ENCODE data around the gene USP9X. TPM values are rescaled to one million over a fixed set of nuclear protein-coding genes. Genes with fewer than 3 reads are reported as not detected.
A peak's percentile ranks its signal among the peaks of the same experiment; 100 is the strongest.

The USP9X gene
- total RNA-seq, 6 donors from 2014 or later: 56.8 to 117 (median 68.1) TPM

- TF ChIP-seq EP300 (IDR thresholded peaks at IDR 0.05) (no peak), POLR2AphosphoS5 (IDR thresholded peaks at IDR 0.05) (no peak), CTCF (IDR thresholded peaks at IDR 0.05) (no peak), POLR2A (IDR thresholded peaks at IDR 0.05) (no peak)
- Histone ChIP-seq H3K4me1 (peaks cover 7 to 39% (median 16%) of the 10 kb centered on the region in 4 donors), H3K36me3 (no peaks in the 10 kb centered on the region), H3K27ac (peak overlapping the region in 3 of 4 donors; percentile 12 to 100 (median 94)), H3K4me3 (peak overlapping the region in 3 of 4 donors; percentile 68 to 75 (median 70)), H3K27me3 (peaks cover 0 to 5% (median 0%) of the 10 kb centered on the region in 4 donors), H3K9me3 (no peaks in the 10 kb centered on the region)
- no peak for DNase-seq
- ATAC-seq (ENCODE audit: low FRiP score in 2 of 2): no peak
- WGBS, 2 donors: 2 to 28% methylated on average over 6 of the region's 6 CpGs
Measured at GRCh38 chrX:41087201-41087600, 2.0 kb downstream of the USP9X start.

GRCh38 chrX:41090568-41091238 is 5.5 kb downstream of the USP9X start:
- no peaks in the 10 kb centered on the region for H3K36me3 ChIP-seq
- H3K27ac ChIP-seq: peak overlapping the region in 1 of 4 donors; percentile 2

GRCh38 chrX:41092776-41093175 is 7.5 kb downstream of the USP9X start:
- Histone ChIP-seq H3K27me3 (no peaks in the 10 kb centered on the region), H3K36me3 (no peaks in the 10 kb centered on the region), H3K27ac (no peak overlapping the region), H3K9me3 (no peaks in the 10 kb centered on the region), H3K4me1 (peaks cover 12 to 60% (median 31%) of the 10 kb centered on the region in 4 donors), H3K4me3 (no peak overlapping the region)
- 83 to 86% methylated on average over 3 to 6 of the region's 6 CpGs for WGBS, 2 donors
- TF ChIP-seq EP300 (IDR thresholded peaks at IDR 0.05) (no peak), POLR2AphosphoS5 (IDR thresholded peaks at IDR 0.05) (no peak), POLR2A (IDR thresholded peaks at IDR 0.05) (no peak), CTCF (IDR thresholded peaks at IDR 0.05) (no peak)
- no peak for DNase-seq
- ATAC-seq (ENCODE audit: low FRiP score in 2 of 2): no peak

More at GRCh38 chrX:41090568-41091238, 5.5 kb downstream of the USP9X start:
- 10 to 42% methylated on average over 5 of the region's 5 CpGs for WGBS, 2 donors
- no peak for DNase-seq
- ATAC-seq (ENCODE audit: low FRiP score in 2 of 2): no peak
- H3K27me3 ChIP-seq: no peaks in the 10 kb centered on the region
- no peak overlapping the region for H3K4me3 ChIP-seq
- H3K4me1 ChIP-seq: peaks cover 12 to 44% (median 20%) of the 10 kb centered on the region in 4 donors
- no peaks in the 10 kb centered on the region for H3K9me3 ChIP-seq
- TF ChIP-seq POLR2AphosphoS5 (IDR thresholded peaks at IDR 0.05) (no peak), CTCF (IDR thresholded peaks at IDR 0.05) (no peak), EP300 (IDR thresholded peaks at IDR 0.05) (no peak), POLR2A (IDR thresholded peaks at IDR 0.05) (no peak)

- H3K27me3 ChIP-seq: no peaks in the 10 kb centered on the region
- 67 to 81% methylated on average over 1 of the region's 1 CpG for WGBS, 2 donors
- ATAC-seq (ENCODE audit: low FRiP score in 2 of 2) (no peak), DNase-seq (no peak)
- no peak overlapping the region for H3K27ac ChIP-seq
- no peaks in the 10 kb centered on the region for H3K36me3 ChIP-seq
- no peaks in the 10 kb centered on the region for H3K9me3 ChIP-seq
- peaks cover 5 to 45% (median 27%) of the 10 kb centered on the region in 4 donors for H3K4me1 ChIP-seq
- TF ChIP-seq CTCF (IDR thresholded peaks at IDR 0.05) (no peak), EP300 (IDR thresholded peaks at IDR 0.05) (no peak), POLR2AphosphoS5 (IDR thresholded peaks at IDR 0.05) (no peak), POLR2A (IDR thresholded peaks at IDR 0.05) (no peak)
- no peak overlapping the region for H3K4me3 ChIP-seq
Measured at GRCh38 chrX:41095174-41095573, 9.9 kb downstream of the USP9X start.

GRCh38 chrX:41095908-41096307 is 10.7 kb downstream of the USP9X start:
- TF ChIP-seq CTCF (IDR thresholded peaks at IDR 0.05): no peak
- no peak for TF ChIP-seq POLR2A (IDR thresholded peaks at IDR 0.05)
- no peak for TF ChIP-seq POLR2AphosphoS5 (IDR thresholded peaks at IDR 0.05)
- no peak for TF ChIP-seq EP300 (IDR thresholded peaks at IDR 0.05)
- Histone ChIP-seq H3K36me3 (no peaks in the 10 kb centered on the region), H3K4me1 (peaks cover 0 to 46% (median 22%) of the 10 kb centered on the region in 4 donors), H3K27me3 (no peaks in the 10 kb centered on the region), H3K4me3 (no peak overlapping the region), H3K9me3 (no peaks in the 10 kb centered on the region), H3K27ac (no peak overlapping the region)
- no peak for ATAC-seq (ENCODE audit: low FRiP score in 2 of 2)
- DNase-seq: no peak
- whole genome bisulfite sequencing, 2 donors: 94 to 95% methylated on average over 2 of the region's 2 CpGs
